NCI-H774 (cell line): ENCODE results near the gene PLA2G4D.

Source experiments
- DNase-seq: peaks from one replicate; lab custom pipeline; 2025; lab: John Stamatoyannopoulos, UW

PLA2G4D gene

DNA sequence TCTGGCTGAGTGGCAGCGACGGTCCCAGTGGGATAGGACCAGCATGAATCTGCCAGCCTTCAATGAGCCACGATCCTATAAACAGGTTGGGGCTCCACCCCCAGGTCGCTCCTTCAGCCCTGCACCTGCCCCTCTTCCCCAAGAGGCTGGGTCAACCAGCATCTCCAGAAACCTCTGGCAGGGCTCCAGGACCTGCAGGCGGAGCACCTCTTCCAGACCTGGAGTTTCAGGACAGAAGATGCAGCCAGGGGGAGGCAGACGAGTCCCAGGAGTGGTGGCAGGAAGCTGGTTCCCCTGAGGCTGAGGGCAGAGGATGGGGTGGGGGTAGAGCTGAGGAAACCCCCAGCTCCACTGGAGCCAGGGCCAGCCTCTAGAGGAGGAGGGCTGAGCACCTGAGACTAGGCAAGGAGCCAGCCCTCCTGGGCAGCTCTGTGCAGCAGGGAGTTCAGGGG is at the start of gene PLA2G4D:
PLA2G4D (minus strand) TSS at position 51 of the 452 bp plus-strand sequence. CDS start 103 bp downstream, outside the sequence.
- peak; percentile 65 for DNase-seq

- DNase-seq, result no peak
Observed at GRCh38 chr15:42143356-42143755, 49.0 kb upstream of the PLA2G4D start.

DNA sequence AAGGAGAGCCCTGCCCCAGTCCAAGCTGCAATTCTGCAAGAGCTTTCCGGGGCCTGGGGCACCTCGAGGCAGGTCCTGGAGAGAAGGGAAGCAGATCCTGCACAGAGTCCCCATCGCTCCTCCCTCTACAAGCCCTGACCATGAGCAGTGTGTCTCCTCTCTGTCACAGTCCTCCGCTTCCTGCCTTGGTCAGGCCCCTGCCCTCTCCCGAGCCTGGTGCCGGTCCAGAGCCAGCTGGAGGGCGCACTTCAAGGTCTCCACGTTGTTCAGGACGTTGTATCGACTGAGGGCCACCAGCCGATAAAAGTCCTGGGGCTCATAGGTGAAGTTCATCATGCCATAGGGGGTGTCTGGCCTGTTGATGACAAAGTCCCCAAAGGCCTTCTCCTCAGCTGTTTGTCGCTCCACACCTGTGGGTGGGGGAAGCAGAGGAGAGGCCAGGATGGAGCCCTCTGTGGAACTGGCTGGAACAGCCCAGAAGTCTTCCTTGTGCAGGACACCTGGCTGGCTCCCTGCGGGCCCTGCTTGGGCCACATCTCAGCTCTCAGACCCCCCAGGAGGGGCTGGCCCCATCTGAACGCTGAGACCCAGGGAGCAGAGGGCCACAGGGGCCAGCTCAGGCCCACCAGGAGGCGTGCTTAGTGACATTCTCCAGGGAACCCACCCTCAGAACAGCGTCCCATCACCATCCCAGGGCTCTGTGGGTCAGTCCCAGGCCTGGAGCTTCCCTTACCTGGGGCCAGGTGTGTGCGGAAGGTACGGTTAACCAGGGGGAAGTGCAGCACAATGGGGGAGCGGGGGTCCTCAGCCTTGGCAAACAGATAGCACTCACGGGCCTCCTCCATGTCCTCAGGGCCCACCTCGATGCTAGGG is 47.7 kb upstream of the PLA2G4D start:
- DNase-seq, result no peak

DNA sequence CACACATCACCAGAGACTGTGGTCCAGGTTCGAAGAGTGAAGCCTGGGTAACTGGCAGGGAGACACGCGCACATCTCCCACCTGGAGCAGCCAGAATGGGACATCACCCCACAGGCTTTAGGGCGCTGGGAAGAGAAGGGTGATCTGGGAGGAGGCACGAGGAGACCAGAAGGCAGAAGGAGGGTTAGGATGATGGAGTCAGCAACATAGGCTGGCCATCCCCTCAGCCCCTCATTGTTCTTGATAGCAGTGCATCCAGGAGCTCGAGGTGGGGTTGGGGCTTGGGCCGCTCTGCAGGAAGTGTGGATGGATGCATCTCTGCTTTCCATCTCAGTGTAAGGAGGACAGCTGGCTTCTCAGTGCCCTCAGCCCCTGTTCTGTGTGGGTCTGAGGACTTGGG is 46.9 kb upstream of the PLA2G4D start:
- DNase-seq, result no peak

DNA sequence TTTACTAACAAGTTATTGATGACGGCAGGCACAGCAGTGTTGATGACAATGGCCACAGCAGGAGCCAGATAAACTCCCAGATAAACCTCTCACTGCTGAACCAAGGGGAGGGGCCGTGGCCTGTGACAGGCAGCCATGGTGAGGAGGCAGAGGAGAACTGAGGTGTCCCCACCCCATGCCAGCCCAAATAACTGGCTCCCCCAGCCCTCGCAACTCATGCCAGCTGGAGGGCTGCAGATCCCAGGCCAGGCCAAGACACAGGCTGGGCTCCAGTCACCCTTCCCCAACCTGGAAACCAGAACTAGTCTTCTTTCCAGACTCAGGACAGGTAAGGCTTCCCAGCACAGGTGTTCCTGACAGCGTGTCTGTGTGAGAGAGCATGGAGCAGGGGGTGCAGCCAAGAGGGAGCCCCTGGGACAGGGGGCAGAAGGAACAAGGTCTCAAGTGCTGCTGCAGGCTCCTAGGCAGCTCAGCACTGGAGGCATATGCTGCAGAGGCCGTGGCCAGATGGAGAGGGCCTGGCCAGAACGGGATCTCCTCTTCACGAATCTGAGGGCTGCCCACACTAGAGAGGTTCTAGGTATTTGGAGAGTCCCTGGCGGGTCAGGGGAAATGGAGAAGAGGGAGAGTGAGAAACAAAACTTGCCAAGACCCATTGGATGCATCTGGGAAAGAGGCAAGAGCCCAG is 46.2 kb upstream of the PLA2G4D start:
- no peak for DNase-seq

DNA sequence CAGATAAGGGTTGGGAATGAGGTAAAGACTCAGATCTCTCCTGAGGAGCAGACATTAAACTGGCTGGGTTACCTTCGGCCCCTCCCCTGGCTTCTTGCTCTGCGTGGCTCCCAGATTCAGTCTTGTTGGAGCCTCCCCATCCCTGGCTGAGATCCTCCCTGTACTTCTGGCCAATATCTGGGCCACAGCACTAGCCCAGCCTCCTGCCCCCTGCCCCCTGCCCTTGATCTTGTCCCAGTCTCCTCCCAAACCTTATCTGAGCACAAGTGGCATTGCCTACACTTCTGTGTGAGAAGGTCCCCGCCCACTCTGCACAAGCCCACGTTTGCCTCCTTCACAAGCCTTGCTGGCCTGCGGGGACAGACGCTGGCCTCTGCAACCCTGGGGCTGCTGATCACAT is 45.2 kb upstream of the PLA2G4D start:
- no peak for DNase-seq

DNA sequence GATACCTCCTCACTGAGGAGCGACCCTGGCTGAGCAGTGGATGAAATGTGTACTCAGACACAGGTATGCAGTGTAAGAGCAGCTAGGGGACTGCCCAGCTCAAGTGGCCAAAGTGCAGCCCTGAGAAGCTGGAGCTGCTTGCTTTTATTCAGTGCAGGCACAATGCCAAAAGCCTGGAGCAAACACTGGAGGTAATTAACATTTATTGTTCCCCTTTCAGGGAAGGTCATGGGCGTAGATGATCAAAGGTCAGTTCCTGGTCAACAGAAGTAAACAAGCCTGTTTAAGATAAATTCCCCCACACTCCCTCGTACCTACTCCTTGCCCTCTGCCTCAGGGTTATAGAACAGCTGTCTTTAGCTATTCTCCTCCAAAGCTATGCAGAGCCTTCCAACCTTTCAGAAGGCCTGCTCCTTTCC is 44.6 kb upstream of the PLA2G4D start:
- no peak for DNase-seq

GRCh38 chr15:42138411-42138810 is 44.0 kb upstream of the PLA2G4D start:
- no peak for DNase-seq

DNA sequence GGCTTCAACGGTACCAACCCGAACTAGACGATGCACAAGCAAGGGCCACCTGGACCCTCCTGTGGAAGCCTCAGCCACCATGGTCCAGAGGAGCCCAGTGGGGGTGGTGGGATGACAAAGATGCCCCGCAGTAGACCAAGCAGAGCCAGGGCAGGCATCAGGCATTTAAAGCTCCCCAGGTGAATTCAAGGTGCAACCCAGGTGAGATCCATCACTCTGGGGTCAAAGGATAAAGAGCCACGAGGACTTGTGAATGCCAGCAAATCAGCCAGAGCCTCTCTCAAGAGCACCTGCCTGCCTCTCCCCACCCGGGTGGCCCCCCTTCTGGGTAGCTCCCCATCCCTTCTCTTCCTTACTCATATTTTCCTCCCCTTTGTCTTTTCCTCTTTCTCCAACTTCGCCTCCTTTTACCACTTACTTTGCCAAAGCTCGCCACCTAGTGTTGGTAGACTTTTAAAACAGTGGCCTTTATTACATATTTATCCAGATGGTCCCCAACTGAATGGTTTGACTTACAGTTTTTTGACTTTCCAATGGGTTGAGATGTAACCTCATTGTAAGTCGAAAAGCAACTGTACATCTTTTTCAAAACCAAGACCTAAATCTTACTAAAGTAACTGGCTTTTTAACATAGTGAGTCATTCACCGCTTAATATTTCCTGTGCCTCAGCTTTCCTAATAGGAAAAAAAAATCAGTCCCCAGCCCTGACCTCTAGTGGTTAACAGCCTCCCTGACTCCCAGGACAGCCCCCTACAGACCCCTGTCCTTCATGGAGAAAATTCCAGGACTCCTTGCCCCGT is 43.3 kb upstream of the PLA2G4D start:
- peak; percentile 30 for DNase-seq

GRCh38 chr15:42136513-42136912 is 42.2 kb upstream of the PLA2G4D start:
- DNase-seq, result no peak

DNA sequence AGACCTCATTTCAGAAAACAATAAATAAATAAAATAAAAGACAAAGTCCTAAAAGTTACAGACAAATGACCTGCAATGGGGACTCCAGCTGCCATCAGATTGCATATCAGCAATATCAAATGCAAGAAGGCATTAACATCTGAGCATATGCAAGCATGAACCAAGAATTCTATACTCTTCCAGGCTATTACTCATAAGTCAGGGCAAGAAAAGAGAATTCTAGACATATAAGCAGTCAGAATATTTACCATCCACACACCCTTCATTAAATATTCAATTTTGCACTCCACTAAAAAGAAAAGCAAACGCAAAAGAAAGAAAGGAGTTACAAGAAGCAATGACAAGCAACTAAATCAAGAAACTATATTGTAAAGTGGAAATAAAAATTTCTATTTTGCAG is 41.0 kb upstream of the PLA2G4D start:
- DNase-seq, result no peak

DNA sequence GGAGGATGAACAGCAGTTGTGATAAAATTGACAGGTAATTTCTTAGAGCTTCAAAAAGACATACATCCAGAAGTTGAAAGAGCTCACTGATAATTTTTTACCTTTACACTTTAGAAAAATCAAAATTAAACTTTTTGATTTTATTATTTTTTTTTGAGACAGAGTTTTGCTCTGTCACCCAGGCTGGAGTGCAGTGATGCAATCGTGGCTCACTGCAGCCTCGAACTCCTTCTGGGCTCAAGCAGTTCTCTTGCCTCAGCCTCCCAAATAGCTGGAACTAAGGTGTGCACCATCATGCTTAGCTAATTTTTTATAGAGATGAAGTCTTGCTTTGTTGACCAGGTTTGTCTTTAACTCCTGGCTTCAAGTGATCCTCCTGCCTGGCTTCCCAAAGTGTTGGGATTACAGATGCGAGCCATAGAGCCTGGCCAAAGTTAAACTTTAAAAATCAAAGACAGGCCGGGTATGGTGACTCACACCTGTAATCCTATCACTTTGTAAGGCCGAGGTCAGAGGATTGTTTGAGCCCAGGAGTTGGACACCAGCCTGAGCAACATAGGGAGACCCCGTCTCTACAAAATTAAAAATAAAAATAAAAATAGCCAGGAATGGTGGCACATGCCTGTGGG is 40.4 kb upstream of the PLA2G4D start:
- no peak for DNase-seq

- DNase-seq, result peak; percentile 42
Observed at GRCh38 chr15:42133886-42134502, 39.6 kb upstream of the PLA2G4D start.

DNA sequence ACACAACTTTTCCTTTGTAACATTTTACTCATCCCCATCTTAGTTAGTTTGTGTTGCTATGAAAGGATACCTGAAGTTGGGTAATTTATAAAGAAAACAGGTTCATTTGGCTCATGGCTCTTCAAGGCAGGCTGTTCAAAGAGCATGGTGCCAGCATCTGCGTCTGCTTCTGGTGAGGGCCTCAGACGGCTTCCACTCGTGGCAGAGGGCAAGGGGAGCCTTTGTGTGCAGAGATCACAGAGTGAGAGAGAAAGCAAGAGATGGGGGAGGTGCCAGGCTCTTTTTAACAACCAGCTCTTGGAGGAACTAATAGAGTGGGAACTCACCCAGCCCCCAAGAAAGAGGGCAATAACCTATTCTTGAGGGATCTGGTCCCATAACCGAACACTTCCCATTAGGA is 39.0 kb upstream of the PLA2G4D start:
- no peak for DNase-seq

DNA sequence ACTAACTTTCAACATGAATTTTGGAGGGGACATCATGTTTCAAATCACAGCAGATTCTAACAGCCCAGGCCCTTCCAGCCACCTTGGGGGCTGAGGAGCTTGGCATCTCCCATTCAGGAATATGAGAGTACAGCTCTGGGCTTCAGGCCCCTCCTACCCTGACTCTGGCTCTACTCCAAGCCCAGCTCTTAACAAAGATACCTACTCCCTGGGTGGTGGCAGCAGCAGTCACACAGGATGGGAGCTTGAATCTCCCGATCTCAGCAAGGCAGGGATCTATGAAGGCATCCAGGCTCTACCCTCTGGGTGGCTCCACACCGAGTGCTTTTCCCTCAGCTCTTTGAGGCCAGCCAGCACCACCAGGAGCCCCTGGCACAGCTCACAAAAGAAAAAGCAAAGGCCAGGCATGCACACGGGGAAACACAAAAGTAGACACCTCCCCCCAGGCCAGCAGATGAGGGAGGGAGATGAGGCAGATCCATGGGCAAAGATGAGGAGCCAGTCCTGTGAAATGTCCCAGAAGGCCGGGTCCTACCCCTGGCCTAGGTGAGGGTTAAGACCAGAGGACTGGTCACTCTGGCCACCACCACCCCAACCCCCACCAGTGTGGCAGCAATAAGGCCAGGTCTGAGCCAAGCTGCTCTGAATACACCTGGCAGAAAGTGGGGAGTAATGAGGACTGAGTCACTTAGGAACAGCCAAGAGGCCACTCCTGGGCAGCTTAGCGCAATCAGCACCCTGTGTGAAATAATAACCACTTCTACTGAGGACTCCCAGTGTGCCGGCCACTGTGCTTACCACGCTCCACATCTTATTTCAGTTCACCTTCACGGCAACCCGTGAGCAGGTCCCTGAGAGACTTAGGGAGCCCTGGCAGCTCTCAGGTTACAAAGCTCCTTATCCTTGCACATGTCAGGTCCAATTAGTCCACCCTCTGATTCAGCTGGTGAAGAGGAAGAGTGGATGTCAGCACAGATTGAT is 37.8 kb upstream of the PLA2G4D start:
- DNase-seq, result peak; percentile 29

- DNase-seq, result no peak
Observed at GRCh38 chr15:42131006-42131405, 36.6 kb upstream of the PLA2G4D start.

DNA sequence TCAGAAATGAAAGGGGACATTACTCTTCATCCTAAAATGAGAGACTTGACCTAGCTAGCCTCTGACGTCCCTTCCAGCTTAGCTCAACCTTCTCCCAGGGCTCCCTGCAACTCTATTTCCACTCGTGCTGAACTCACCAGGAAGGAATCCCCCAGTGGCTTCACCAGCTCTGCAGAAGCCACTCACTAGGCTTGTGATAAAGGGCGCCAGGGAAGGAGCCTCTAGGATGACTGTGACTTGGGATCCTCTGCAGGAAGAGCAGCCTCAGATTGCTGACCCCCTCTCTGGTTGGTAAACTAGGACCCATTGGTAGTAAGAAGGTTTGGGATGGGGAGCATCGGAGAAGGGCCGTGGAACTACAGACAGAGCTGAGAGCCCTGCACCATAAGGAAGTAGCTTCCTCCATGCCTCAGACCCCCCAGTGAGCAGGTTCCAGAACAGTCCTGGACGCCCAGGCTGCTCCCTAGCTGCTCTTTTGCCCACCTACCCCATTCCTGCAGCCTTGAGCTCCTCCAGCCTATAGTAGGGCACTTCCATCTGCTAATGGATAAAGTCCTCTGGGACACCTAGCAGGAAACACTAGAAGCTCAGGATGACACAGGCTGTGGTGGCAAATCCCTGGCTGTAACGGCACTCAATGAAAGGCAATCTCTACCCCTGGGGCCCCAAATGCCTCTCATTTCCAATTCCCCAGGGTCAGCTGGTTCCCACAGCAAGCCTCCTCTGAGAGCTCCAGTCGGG is 36.1 kb upstream of the PLA2G4D start:
- no peak for DNase-seq

GRCh38 chr15:42129364-42129763 is 35.0 kb upstream of the PLA2G4D start:
- no peak for DNase-seq

- DNase-seq, result no peak
Observed at GRCh38 chr15:42128476-42128875, 34.1 kb upstream of the PLA2G4D start.

- DNase-seq, result no peak
Observed at GRCh38 chr15:42123546-42123945, 29.2 kb upstream of the PLA2G4D start.
